Rectal smooth muscle tissue (tissue), 1 donor: ENCODE data around the gene SLC6A5.

Experiments
- H3K27ac ChIP-seq: one replicate; pipeline ENCODE4 v1.7.0; 2013; ENCODE audit warnings: low read depth, low read length, inconsistent platforms
- H3K27me3 ChIP-seq: one replicate; pipeline ENCODE4 v1.7.0; 2013; ENCODE audit warnings: low read length; ENCODE audit not compliant: control insufficient read depth, insufficient read depth
- H3K36me3 ChIP-seq: one replicate; pipeline ENCODE4 v1.7.0; 2013; ENCODE audit warnings: low read length; ENCODE audit not compliant: control insufficient read depth, insufficient read depth
- H3K4me1 ChIP-seq: one replicate; pipeline ENCODE4 v1.7.0; 2013; ENCODE audit warnings: low read length; ENCODE audit not compliant: control insufficient read depth, insufficient read depth
- H3K4me3 ChIP-seq: one replicate; pipeline ENCODE4 v1.7.0; 2013; ENCODE audit warnings: low read length
- H3K9ac ChIP-seq: one replicate; pipeline ENCODE4 v1.7.0; 2013; ENCODE audit warnings: low read length

The SLC6A5 gene

GRCh38 chr11:20669820-20670684, 70.6 kb downstream of the SLC6A5 start:
- Histone ChIP-seq H3K9ac (no peak overlapping the region), H3K27me3 (peaks cover 10% of the 10 kb centered on the region), H3K4me3 (no peak overlapping the region), H3K36me3 (no peaks in the 10 kb centered on the region), H3K4me1 (no peaks in the 10 kb centered on the region), H3K27ac (no peak overlapping the region)

GRCh38 chr11:20670932-20671403, 71.6 kb downstream of the SLC6A5 start:
- H3K4me1 ChIP-seq, result no peaks in the 10 kb centered on the region
- no peak overlapping the region for H3K4me3 ChIP-seq
- H3K27ac ChIP-seq, result no peak overlapping the region
- H3K27me3 ChIP-seq, result peaks cover 10% of the 10 kb centered on the region
- H3K9ac ChIP-seq, result no peak overlapping the region
- no peaks in the 10 kb centered on the region for H3K36me3 ChIP-seq

- Histone ChIP-seq H3K4me3 (no peak overlapping the region), H3K27ac (no peak overlapping the region), H3K27me3 (peaks cover 10% of the 10 kb centered on the region), H3K36me3 (no peaks in the 10 kb centered on the region), H3K9ac (no peak overlapping the region), H3K4me1 (no peaks in the 10 kb centered on the region)
These were observed 72.6 kb downstream of the SLC6A5 start for GRCh38 chr11:20671856-20672546.

GRCh38 chr11:20672575-20672974, 73.2 kb downstream of the SLC6A5 start:
- Histone ChIP-seq H3K4me1 (no peaks in the 10 kb centered on the region), H3K9ac (no peak overlapping the region), H3K36me3 (no peaks in the 10 kb centered on the region), H3K4me3 (no peak overlapping the region), H3K27me3 (peaks cover 10% of the 10 kb centered on the region), H3K27ac (no peak overlapping the region)

GRCh38 chr11:20676658-20677057, 77.2 kb downstream of the SLC6A5 start:
- no peak overlapping the region for H3K9ac ChIP-seq
- no peaks in the 10 kb centered on the region for H3K36me3 ChIP-seq
- no peak overlapping the region for H3K27ac ChIP-seq
- H3K27me3 ChIP-seq, result no peaks in the 10 kb centered on the region
- H3K4me1 ChIP-seq, result no peaks in the 10 kb centered on the region
- H3K4me3 ChIP-seq, result no peak overlapping the region

- no peak overlapping the region for H3K27ac ChIP-seq
- no peaks in the 10 kb centered on the region for H3K27me3 ChIP-seq
- no peaks in the 10 kb centered on the region for H3K36me3 ChIP-seq
- no peaks in the 10 kb centered on the region for H3K4me1 ChIP-seq
- H3K9ac ChIP-seq, result no peak overlapping the region
- H3K4me3 ChIP-seq, result no peak overlapping the region
These were observed 89.4 kb downstream of the SLC6A5 start for GRCh38 chr11:20688761-20689160.

- Histone ChIP-seq H3K36me3 (no peaks in the 10 kb centered on the region), H3K27ac (no peak overlapping the region), H3K4me1 (no peaks in the 10 kb centered on the region), H3K4me3 (no peak overlapping the region), H3K9ac (no peak overlapping the region), H3K27me3 (no peaks in the 10 kb centered on the region)
These were observed 108.5 kb downstream of the SLC6A5 start for GRCh38 chr11:20707876-20708275.
